ENCODE measurements around the gene NOS3. TPM values are rescaled to one million over a fixed set of nuclear protein-coding genes. Genes with fewer than 3 reads are reported as not detected.

Gene NOS3
- total and polyA plus RNA-seq, 9 of the 15 experiments (the other 6 are each of a cell fraction or from before 2014, with no cell fraction given): 1.1 to 121 (median 23.6) TPM

GRCh38 chr7:151010307-151011096 lies 19.7 kb downstream of the NOS3 start (continued):
- TF ChIP-seq CLOCK (CRISPR knock-in tag; IDR thresholded peaks at IDR 0.05; ENCODE audit: borderline replicate concordance): no peak
- no peak for TF ChIP-seq ZNF280B (CRISPR knock-in tag; IDR thresholded peaks at IDR 0.05)
- TF ChIP-seq YY1 (IDR thresholded peaks at IDR 0.05; ENCODE audit: borderline replicate concordance in 1 of 3, control insufficient read depth in 1 of 3, extremely low read depth in 1 of 3, insufficient read depth in 3 of 3, insufficient read length in 1 of 3, insufficient replicate concordance in 2 of 3, low read depth in 1 of 3, low read length in 2 of 3): peak in 2 of 3 experiments; percentile 8 to 77
- TF ChIP-seq CTCFL (IDR thresholded peaks at IDR 0.05; ENCODE audit: borderline replicate concordance, insufficient read depth, low read depth, low read length, poor library complexity, severe bottlenecking): no peak
- no peak for TF ChIP-seq USF2 (CRISPR knock-in tag; IDR thresholded peaks at IDR 0.05)
- no peak for TF ChIP-seq PURB (CRISPR knock-in tag; IDR thresholded peaks at IDR 0.05; ENCODE audit: low read depth)
- peak; percentile 38 for TF ChIP-seq PHF20 (IDR thresholded peaks at IDR 0.05; ENCODE audit: partially characterized antibody)
- peak; percentile 25; the same call in 1 of the 2 replicates for TF ChIP-seq CREM (IDR thresholded peaks at IDR 0.05; ENCODE audit: low read depth)

Measured in K562 (cell line).